Eye (tissue), 1 donor: ENCODE measurements around the gene MAGI3.

ENCODE experiments used
- DNase-seq: peaks from one replicate; pipeline ENCODE4 v3.0.0-alpha.2; 2015

MAGI3 gene

GRCh38 chr1:113660088-113660487 lies 269.8 kb downstream of the MAGI3 start:
- DNase-seq: peak; percentile 75

- no peak for DNase-seq
These were observed 271.8 kb downstream of the MAGI3 start for GRCh38 chr1:113662101-113662500.

- no peak for DNase-seq
These were observed 273.0 kb downstream of the MAGI3 start for GRCh38 chr1:113663165-113663951.

- DNase-seq: no peak
These were observed 274.8 kb downstream of the MAGI3 start for GRCh38 chr1:113665071-113665470.

- DNase-seq: no peak
These were observed 275.8 kb downstream of the MAGI3 start for GRCh38 chr1:113666126-113666525.

- no peak for DNase-seq
These were observed 279.7 kb downstream of the MAGI3 start for GRCh38 chr1:113669988-113670387.

GRCh38 chr1:113670650-113671049 lies 280.3 kb downstream of the MAGI3 start:
- DNase-seq: no peak

- DNase-seq: no peak
These were observed 282.2 kb downstream of the MAGI3 start for GRCh38 chr1:113672491-113672890.

GRCh38 chr1:113674591-113674990 lies 284.3 kb downstream of the MAGI3 start:
- DNase-seq: no peak

GRCh38 chr1:113675302-113675701 lies 285.0 kb downstream of the MAGI3 start:
- DNase-seq: no peak

- no peak for DNase-seq
These were observed 286.2 kb downstream of the MAGI3 start for GRCh38 chr1:113676524-113676923.

- peak; percentile 73 for DNase-seq
These were observed 287.2 kb downstream of the MAGI3 start for GRCh38 chr1:113677250-113678158.

- no peak for DNase-seq
These were observed 287.8 kb downstream of the MAGI3 start for GRCh38 chr1:113678159-113678469.

- no peak for DNase-seq
These were observed 291.5 kb downstream of the MAGI3 start for GRCh38 chr1:113681596-113682337.

GRCh38 chr1:113683384-113684152 lies 293.3 kb downstream of the MAGI3 start:
- no peak for DNase-seq

- DNase-seq: no peak
These were observed 293.8 kb downstream of the MAGI3 start for GRCh38 chr1:113684153-113684541.

GRCh38 chr1:113686891-113687618 lies 296.7 kb downstream of the MAGI3 start:
- peak; percentile 18 for DNase-seq

GRCh38 chr1:113691184-113691583 lies 300.9 kb downstream of the MAGI3 start:
- DNase-seq: no peak

- DNase-seq: no peak
These were observed 302.0 kb downstream of the MAGI3 start for GRCh38 chr1:113692342-113692741.

GRCh38 chr1:113692824-113693431 lies 302.6 kb downstream of the MAGI3 start:
- no peak for DNase-seq

- DNase-seq: no peak
These were observed 304.6 kb downstream of the MAGI3 start for GRCh38 chr1:113694910-113695309.
